22Rv1 (cell line): ENCODE results near the gene CNRIP1.

Experiments used
- CTCF ChIP-seq: fragments of 450-650 bp; IDR thresholded peaks from 2 replicates; pipeline ENCODE4 v1.5.1; 2017; ENCODE audit warnings: mild to moderate bottlenecking
- ZFX ChIP-seq: fragments of 450-650 bp; IDR thresholded peaks from 2 replicates; pipeline ENCODE4 v1.6.1; 2017; ENCODE audit warnings: antibody characterized with exemption, borderline replicate concordance

- TF ChIP-seq CTCF, result no peak
- TF ChIP-seq ZFX, result no peak
Measured at GRCh38 chr2:68294913-68295312, 24.8 kb downstream of the CNRIP1 start.
